Upper lobe of right lung (tissue), 1 donor: Measurements from ENCODE around the gene SPATA46. TPM values are rescaled to one million over a fixed set of nuclear protein-coding genes. Genes with fewer than 3 reads are reported as not detected.

Source experiments
- ATAC-seq: fragments of 200-7000 bp; cut with Tn5 transposase; one replicate; pipeline ENCODE4 v1.9.1; 2020; ENCODE audit warnings: mild to moderate bottlenecking, moderate library complexity
- DNase-seq: peaks from one replicate; pipeline ENCODE4 v3.0.0-alpha.2; 2020
- H3K27ac ChIP-seq: fragments of 200-600 bp; one replicate; pipeline ENCODE4 v1.8.0; 2022
- H3K27me3 ChIP-seq: fragments of 200-600 bp; one replicate; pipeline ENCODE4 v1.8.0; 2022; ENCODE audit warnings: mild to moderate bottlenecking
- H3K36me3 ChIP-seq: fragments of 200-600 bp; one replicate; pipeline ENCODE4 v1.8.0; 2022
- H3K4me1 ChIP-seq: fragments of 200-600 bp; one replicate; pipeline ENCODE4 v1.8.0; 2022
- H3K4me3 ChIP-seq: fragments of 200-600 bp; one replicate; pipeline ENCODE4 v1.8.0; 2022; ENCODE audit warnings: mild to moderate bottlenecking
- H3K9me3 ChIP-seq: fragments of 200-600 bp; one replicate; pipeline ENCODE4 v1.8.0; 2022
- CTCF ChIP-seq: fragments of 200-600 bp; IDR thresholded peaks from one replicate; pipeline ENCODE4 v1.8.0; 2022; ENCODE audit warnings: antibody characterized with exemption
- intact Hi-C: fragments of 100-400 bp; cut with DNase I; formaldehyde crosslinking; loops from one replicate; pipeline ENCODE4 v1.11.0; 2022
- total RNA-seq: library from RNA; stranded (reverse); fragmentation: NEBNext Ultra II Directional; extraction: Animal tissue kit (Norgen Biotek cat#: 25700); gene quantifications from one replicate; pipeline ENCODE4 v1.2.1, GENCODE V29; 2021
- donor health status: DM: no; HTN: yes; CAD: no; lungs with severe emphysema.

Gene SPATA46
- total RNA-seq, 1 donor from 2014 or later = not detected

GRCh38 chr1:162343470-162343869, 33.2 kb downstream of the SPATA46 start:
- no peak for TF ChIP-seq CTCF
- Histone ChIP-seq H3K27me3 (no peaks in the 10 kb centered on the region), H3K27ac (no peak overlapping the region), H3K9me3 (no peaks in the 10 kb centered on the region), H3K4me1 (no peaks in the 10 kb centered on the region), H3K4me3 (no peak overlapping the region), H3K36me3 (no peaks in the 10 kb centered on the region)
- intact Hi-C loops = no loop called here
- ATAC-seq = no peak
- DNase-seq = no peak

GRCh38 chr1:162342452-162342983, 34.1 kb downstream of the SPATA46 start:
- no peaks in the 10 kb centered on the region for H3K36me3 ChIP-seq
- H3K4me3 ChIP-seq = no peak overlapping the region
- no peak for TF ChIP-seq CTCF
- H3K9me3 ChIP-seq = no peaks in the 10 kb centered on the region
- H3K27ac ChIP-seq = no peak overlapping the region
- no peaks in the 10 kb centered on the region for H3K27me3 ChIP-seq
- DNase-seq (no peak), ATAC-seq (no peak)
- H3K4me1 ChIP-seq = no peaks in the 10 kb centered on the region
- intact Hi-C loops = no loop called here

DNA sequence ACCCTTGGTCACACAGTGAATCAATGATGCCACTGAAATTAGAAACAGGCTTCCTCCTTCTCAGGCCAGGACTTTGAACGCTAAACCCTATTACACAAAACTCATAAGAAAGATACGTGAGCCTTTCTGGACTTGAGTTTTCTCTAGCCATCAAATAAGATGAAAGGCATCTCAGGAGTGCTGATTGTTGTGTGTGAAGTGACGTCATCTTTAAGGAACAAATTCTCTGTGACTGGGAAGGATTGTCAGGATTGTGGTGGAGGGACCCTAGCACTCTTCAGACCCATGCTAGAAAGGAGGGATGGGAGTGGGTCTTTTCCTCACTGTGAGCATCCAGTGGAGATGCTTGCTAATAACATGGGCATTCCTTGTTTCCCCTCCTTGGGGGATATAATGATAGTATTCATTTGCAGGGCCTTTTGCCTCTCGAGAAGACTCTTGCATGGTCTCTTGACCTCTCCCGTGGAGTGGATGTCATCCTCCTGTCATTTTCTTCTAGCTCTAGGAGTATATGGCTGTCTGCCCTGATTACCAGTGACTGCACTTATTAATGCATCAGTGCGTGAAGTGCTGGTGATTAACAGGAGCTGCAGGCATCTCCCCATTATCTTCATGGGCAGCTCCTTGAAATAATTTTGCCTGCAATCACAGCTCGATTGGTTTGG, 39.9 kb downstream of the SPATA46 start:
- Histone ChIP-seq H3K27me3 (no peaks in the 10 kb centered on the region), H3K4me3 (no peak overlapping the region), H3K36me3 (no peaks in the 10 kb centered on the region), H3K9me3 (no peaks in the 10 kb centered on the region), H3K4me1 (no peaks in the 10 kb centered on the region), H3K27ac (no peak overlapping the region)
- DNase-seq (no peak), ATAC-seq (no peak)
- intact Hi-C loops = no loop called here
- no peak for TF ChIP-seq CTCF

GRCh38 chr1:162335126-162335525, 41.5 kb downstream of the SPATA46 start:
- ATAC-seq (peak; percentile 50), DNase-seq (no peak)
- H3K27ac ChIP-seq = no peak overlapping the region
- no peaks in the 10 kb centered on the region for H3K27me3 ChIP-seq
- no peak for TF ChIP-seq CTCF
- H3K4me3 ChIP-seq = no peak overlapping the region
- H3K4me1 ChIP-seq = no peaks in the 10 kb centered on the region
- H3K9me3 ChIP-seq = no peaks in the 10 kb centered on the region
- intact Hi-C loops = no loop called here
- H3K36me3 ChIP-seq = no peaks in the 10 kb centered on the region

DNA sequence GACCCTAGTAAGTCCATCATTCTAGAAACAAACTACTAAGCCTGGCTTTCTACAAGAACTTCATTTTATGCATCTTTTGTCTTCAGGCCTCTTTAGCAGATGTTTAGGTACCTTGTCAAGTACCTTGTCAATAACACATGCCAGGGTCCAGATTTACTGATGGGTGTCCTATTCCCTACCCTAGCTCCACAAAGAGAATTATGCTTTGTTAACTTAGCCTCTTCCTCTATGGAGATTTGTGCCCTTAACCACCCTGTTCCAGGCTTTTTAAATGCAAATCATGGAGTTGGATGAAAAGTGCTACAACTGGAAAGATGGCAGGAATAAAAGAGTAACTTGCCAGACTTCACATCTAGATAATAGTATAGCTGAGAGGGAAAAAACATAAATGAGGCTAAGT, 42.7 kb downstream of the SPATA46 start:
- no peaks in the 10 kb centered on the region for H3K4me1 ChIP-seq
- H3K27me3 ChIP-seq = no peaks in the 10 kb centered on the region
- no peak overlapping the region for H3K4me3 ChIP-seq
- TF ChIP-seq CTCF = no peak
- no peaks in the 10 kb centered on the region for H3K9me3 ChIP-seq
- ATAC-seq = no peak
- no peak overlapping the region for H3K27ac ChIP-seq
- H3K36me3 ChIP-seq = no peaks in the 10 kb centered on the region
- intact Hi-C loops = no loop called here
- no peak for DNase-seq
